NCI-H128 (cell line): ENCODE data around the gene TADA3.
"Not testable (repeated sequence)": the region's sequence is repeated elsewhere in the genome, so short reads cannot be mapped to it uniquely, and the experiment has no call there.

ENCODE experiments used
- DNase-seq: peaks from one replicate; lab custom pipeline; 2025; ENCODE audit not compliant: unreplicated experiment; lab: John Stamatoyannopoulos, UW

Gene TADA3

GRCh38 chr3:9785602-9786001 lies 6.7 kb downstream of the TADA3 start:
- no peak for DNase-seq

DNA sequence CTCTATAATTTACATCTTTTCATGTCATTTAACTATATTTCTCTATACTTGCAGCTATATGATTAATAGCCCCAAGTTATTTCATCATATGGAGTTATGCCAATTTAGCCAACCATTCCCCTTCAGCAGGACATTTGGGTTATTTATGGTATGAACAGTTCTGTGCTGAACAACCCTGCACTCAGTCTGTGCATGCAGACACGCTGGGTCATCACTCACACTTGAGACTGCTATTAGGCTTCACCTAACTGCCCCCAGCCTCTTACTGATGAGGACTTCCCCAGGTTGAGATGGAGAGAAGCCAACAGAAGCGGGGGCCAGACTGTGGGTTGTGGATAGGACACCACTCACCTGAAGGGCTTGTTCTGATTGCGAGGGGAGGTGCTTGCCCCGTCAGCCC lies 7.3 kb downstream of the TADA3 start:
- DNase-seq, result no peak

DNA sequence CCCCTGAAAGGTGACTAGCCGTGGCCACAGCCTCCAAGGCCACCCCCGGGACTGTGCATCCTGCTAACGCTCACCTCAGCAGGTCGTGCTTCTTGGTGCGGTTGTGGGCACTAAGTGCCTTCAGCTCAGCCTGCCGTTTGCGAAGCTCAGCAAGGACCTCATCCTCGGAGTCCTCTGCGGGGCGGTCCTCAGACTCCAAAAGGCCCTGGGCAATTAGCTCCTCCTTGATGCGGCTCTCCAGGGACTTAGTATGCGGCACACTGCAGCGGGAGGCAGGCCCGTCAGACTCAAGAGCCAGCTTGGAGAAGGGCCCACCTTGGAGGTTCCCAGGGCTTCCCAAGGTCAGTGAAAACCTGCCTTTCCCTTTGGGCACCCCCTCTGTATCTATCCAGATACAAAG lies 8.3 kb downstream of the TADA3 start:
- DNase-seq, result no peak

- no peak for DNase-seq
Measured at GRCh38 chr3:9782770-9783169, 9.5 kb downstream of the TADA3 start.

DNA sequence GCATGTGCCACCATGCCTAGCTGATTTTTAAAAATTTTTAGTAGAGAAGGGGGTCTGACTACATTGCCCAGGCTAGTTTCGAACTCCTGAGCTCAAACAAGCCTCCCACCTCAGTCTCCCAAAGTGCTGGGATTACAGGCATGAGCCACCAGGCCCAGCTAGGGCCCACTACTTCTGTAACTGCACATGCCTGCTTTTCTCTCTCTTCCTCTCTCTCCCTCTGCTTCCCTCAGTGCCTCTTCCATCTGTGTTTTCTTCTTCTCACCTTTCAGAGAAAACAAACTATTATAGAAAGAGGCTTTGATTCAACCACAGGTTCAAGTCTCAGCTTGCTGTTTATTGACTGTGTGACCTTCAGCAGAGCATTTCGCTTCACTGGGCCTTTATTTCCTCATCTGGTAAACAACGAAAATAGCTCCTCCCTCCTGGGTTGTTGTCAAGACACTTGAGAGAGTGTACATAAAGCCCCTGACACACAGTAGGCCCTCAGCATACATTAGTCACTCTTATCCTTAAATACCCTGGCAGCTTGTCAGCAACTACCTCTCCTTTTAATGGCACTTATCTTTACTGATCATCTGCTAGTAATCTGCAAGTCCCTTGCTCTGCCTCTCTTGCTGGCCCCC lies 10.2 kb downstream of the TADA3 start:
- no peak for DNase-seq

- no peak for DNase-seq
Measured at GRCh38 chr3:9781551-9781950, 10.7 kb downstream of the TADA3 start.

DNA sequence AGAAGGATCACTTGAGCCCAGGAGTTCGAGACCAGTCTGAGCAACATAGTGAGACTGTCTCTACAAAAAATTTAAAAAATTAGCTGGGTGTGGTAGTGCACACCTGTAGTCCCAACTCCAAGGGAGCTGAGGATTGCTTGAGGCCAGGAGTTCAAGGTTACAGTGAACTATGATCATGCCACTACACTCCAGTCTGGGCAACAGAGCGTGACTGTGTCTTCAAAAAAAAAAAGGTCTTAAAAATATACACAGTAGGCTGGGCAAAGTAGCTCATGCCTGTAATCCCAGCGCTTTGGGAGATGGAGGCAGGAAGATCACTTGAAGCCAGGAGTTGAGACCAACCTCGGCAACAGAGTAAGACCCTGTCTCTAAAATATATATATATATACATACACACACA lies 11.4 kb downstream of the TADA3 start:
- DNase-seq, result no peak

- DNase-seq, result no peak
Measured at GRCh38 chr3:9780458-9780812, 11.8 kb downstream of the TADA3 start.

DNA sequence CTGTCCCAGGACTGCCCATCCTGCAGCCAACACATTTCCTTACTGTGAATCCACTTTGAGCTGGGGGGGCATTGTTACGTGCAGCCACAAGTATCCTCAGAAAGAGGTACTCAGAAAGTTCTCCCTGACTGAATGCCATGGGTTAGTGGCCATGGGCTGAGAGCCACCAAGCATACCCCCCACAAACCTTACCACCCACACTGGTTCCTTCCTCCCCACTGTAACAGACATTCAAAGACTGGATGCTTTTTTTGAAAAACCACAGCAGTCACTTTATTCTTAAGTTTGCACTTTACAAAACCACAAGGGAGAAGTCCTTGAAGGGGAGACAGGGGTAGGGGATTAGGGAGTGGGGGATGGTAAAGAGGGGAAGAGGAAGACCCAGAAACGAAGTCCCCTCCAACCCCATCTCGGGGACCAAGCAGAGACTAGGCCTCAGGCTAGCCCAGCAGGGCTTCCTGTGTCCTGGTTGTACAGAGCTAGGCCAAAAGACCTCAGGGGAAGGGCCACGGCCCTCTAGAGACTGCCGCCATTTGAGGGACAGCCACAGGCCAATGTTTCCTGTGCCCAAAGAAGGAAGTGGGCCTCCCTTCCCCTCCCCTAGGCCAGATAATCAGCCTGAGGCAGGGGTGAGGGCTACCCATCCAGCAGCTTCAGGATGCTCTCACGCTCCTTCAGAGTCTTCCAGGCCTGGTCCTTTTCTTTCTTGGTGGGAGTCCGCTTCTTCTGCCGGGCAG lies 12.4 kb downstream of the TADA3 start:
- DNase-seq, result no peak

GRCh38 chr3:9779075-9779593 lies 13.1 kb downstream of the TADA3 start:
- no peak for DNase-seq

GRCh38 chr3:9778143-9779074 lies 13.9 kb downstream of the TADA3 start:
- no peak for DNase-seq

GRCh38 chr3:9777694-9778021 lies 14.6 kb downstream of the TADA3 start:
- DNase-seq, result no peak

GRCh38 chr3:9776896-9777693 lies 15.2 kb downstream of the TADA3 start:
- DNase-seq, result no peak

- not testable (repeated sequence) for DNase-seq
Measured at GRCh38 chr3:9771007-9771406, 21.3 kb downstream of the TADA3 start.

GRCh38 chr3:9770276-9770812 lies 21.9 kb downstream of the TADA3 start:
- no peak for DNase-seq

DNA sequence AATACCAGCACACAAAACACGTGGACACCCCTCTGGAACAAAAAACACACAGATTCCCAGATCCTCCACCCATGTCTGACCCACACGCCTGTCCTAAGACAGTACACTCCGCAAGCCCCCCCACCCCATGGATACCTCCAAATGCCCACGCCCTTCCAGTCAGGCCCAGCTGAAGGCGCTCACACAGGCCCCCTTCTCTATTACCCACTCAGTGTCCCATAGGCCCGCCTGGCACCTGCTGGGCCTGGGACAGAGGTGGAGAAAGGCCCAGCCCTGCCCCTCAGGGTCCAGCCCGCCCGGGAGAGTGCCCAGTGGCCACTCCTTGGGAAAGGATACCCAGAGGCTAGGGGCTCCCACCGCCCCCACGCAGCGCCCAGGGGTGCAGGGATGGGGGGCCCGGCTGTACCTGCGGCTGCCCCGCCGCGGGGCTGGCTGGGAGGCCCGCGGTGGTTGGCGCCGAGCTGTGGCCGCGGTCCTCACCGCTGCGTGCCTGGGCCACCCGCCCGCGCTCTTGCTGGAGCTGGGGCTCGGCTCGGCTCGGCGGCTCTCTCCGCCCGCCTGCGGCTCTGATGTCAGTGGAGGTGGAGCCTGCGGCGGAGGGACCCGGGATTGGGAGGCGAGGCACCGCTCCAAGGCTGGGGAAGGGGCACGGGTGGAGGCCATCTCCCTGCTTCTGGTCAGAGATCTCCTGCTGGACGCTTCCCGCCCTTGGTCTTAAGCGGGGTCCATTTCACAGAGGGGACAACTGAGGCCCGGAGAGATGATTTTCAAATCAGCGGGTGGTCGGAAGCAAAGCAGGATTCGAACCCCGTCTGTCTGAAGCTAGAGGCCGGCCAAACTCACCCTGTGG lies 22.6 kb downstream of the TADA3 start, which contains the start of gene CAMK1:
Gene CAMK1 (minus strand): TSS at position 522 of the 850 bp plus-strand sequence. CDS start 2,198 bp downstream, outside the sequence.
- DNase-seq, result no peak

- DNase-seq, result no peak
Measured at GRCh38 chr3:9769012-9769411, 23.3 kb downstream of the TADA3 start.

DNA sequence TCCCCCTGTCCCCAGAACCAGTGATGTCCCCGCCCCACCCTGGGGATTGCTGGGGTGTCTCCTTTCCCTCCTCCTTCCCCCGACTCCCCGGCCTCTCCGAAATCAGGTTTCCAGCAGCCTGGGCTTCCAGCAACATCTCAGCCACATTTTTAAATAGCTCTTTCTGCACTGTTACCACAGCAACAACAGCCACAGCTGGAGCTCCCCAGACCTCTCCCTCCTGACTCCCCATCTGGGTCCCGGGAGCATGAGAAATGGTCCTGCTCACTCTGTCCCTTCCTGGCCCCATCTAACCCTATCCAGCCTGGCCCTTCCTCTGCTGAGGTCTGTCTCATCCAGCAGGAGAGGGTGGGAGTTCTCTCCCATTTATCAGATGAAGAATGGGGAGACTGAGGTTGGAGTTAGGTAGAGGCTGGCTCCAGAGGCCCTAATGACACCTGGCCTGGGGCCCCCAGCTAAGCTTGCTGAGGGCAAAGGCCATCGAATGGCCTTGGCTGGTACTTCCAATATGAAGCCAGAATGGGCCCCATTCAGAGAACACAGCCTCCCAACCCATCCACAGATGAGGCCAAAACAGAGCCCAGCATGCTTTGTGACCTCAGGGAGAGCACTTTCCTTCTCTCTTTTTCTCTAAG lies 24.0 kb downstream of the TADA3 start:
- no peak for DNase-seq

GRCh38 chr3:9767418-9767817 lies 24.9 kb downstream of the TADA3 start:
- DNase-seq, result no peak
